Ecto neural progenitor cell (in vitro differentiated cells): Measurements from ENCODE around the gene SYT1.

ENCODE experiments used
- DNase-seq: peaks from one replicate; pipeline ENCODE4 v3.0.0-alpha.2; 2018; ENCODE audit warnings: low spot score

Gene SYT1

GRCh38 chr12:79223210-79223609 is 358.6 kb downstream of the SYT1 start:
- no peak for DNase-seq

- DNase-seq, result no peak
These were observed 359.2 kb downstream of the SYT1 start for GRCh38 chr12:79223761-79224160.

GRCh38 chr12:79227091-79227490 is 362.5 kb downstream of the SYT1 start:
- DNase-seq, result no peak

GRCh38 chr12:79227646-79228045 is 363.1 kb downstream of the SYT1 start:
- no peak for DNase-seq

- no peak for DNase-seq
These were observed 368.8 kb downstream of the SYT1 start for GRCh38 chr12:79233341-79233781.

- no peak for DNase-seq
These were observed 372.3 kb downstream of the SYT1 start for GRCh38 chr12:79236920-79237319.

- no peak for DNase-seq
These were observed 373.7 kb downstream of the SYT1 start for GRCh38 chr12:79238246-79238645.

GRCh38 chr12:79247494-79247893 is 382.9 kb downstream of the SYT1 start:
- DNase-seq, result no peak

- DNase-seq, result no peak
These were observed 385.6 kb downstream of the SYT1 start for GRCh38 chr12:79250186-79250585.

- DNase-seq, result no peak
These were observed 386.6 kb downstream of the SYT1 start for GRCh38 chr12:79250960-79251755.

- no peak for DNase-seq
These were observed 387.9 kb downstream of the SYT1 start for GRCh38 chr12:79252358-79253075.

- DNase-seq, result no peak
These were observed 390.7 kb downstream of the SYT1 start for GRCh38 chr12:79255288-79255687.

GRCh38 chr12:79260923-79261322 is 396.3 kb downstream of the SYT1 start:
- DNase-seq, result no peak

GRCh38 chr12:79262938-79263337 is 398.4 kb downstream of the SYT1 start:
- no peak for DNase-seq

GRCh38 chr12:79266343-79267144 is 402.0 kb downstream of the SYT1 start:
- no peak for DNase-seq

- DNase-seq, result no peak
These were observed 403.0 kb downstream of the SYT1 start for GRCh38 chr12:79267580-79267979.

- no peak for DNase-seq
These were observed 410.0 kb downstream of the SYT1 start for GRCh38 chr12:79274501-79275064.

GRCh38 chr12:79275631-79276030 is 411.1 kb downstream of the SYT1 start:
- no peak for DNase-seq

- no peak for DNase-seq
These were observed 418.8 kb downstream of the SYT1 start for GRCh38 chr12:79283364-79283763.

GRCh38 chr12:79288911-79289310 is 424.3 kb downstream of the SYT1 start:
- DNase-seq, result no peak

GRCh38 chr12:79291711-79292110 is 427.1 kb downstream of the SYT1 start:
- no peak for DNase-seq

GRCh38 chr12:79294590-79294989 is 430.0 kb downstream of the SYT1 start:
- no peak for DNase-seq
